Mesothelial cell of epicardium (in vitro differentiated cells): ENCODE measurements around the gene AHSG. TPM values are rescaled to one million over a fixed set of nuclear protein-coding genes. Genes with fewer than 3 reads are reported as not detected.

Source experiments
- DNase-seq, 2 experiments: peaks; one replicate each; pipeline ENCODE4 v3.0.0; 2021; ENCODE audit warnings: low spot score in 2 of 2; ENCODE audit not compliant: unreplicated experiment in 2 of 2
- H3K27ac Mint-ChIP-seq: 2 replicates; pipeline ENCODE4 v1.8.0; 2021; ENCODE audit warnings: mixed read lengths
- H3K27me3 Mint-ChIP-seq: 2 replicates; pipeline ENCODE4 v1.8.0; 2021; ENCODE audit warnings: low read depth, mixed read lengths
- H3K36me3 Mint-ChIP-seq: 2 replicates; pipeline ENCODE4 v1.8.0; 2021; ENCODE audit warnings: mixed read lengths
- H3K4me1 Mint-ChIP-seq: 2 replicates; pipeline ENCODE4 v1.8.0; 2021; ENCODE audit warnings: mixed read lengths
- H3K4me3 Mint-ChIP-seq: 2 replicates; pipeline ENCODE4 v1.8.0; 2021; ENCODE audit warnings: mild to moderate bottlenecking, moderate library complexity, mixed read lengths
- H3K9me3 Mint-ChIP-seq: 2 replicates; pipeline ENCODE4 v1.8.0; 2021; ENCODE audit warnings: mixed read lengths
- CTCF ChIP-seq: fragments of 200-600 bp; sonication (generic); IDR thresholded peaks from one replicate; pipeline ENCODE4 v1.5.0; 2021; ENCODE audit warnings: antibody characterized with exemption; ENCODE audit not compliant: unreplicated experiment
- total RNA-seq: library from RNA; stranded (reverse); gene quantifications from 3 replicates; pipeline ENCODE4 v1.2.1, GENCODE V29; 2021

AHSG gene
- total RNA-seq, 1 donor from 2014 or later, result not detected

DNA sequence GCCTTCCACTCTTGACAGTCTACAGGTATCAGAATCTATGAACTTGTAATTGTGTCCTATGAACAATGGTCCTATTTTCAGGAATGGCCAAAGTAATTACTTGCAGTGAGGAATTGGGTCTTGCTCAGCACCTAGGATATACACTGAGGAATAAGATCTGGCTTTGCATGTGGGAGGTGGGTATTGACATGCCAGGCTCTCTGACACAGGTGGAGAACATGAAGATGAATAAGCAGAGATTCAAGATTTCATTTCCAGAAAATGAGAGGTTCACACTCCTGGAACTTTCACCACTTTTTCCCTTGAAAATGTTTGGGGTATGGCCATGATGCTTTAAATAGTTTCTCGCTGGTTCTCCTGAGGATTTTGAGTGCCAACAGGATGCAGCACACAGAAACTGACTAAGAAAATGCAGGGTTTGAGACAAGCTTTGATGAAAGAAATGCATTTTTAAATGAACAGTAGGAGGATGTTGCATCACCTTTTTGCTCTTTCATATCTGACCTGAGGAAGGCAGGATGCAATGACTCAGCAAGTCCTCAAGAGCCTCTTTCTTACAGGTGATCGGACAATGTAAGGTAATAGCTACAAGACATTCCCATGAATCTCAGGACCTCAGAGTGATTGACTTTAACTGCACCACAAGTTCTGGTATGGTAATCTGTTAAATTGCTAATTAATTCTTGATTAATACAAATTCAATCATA is 56.7 kb downstream of the AHSG start:
- no peak for DNase-seq
- H3K4me1 Mint-ChIP-seq, result no peaks in the 10 kb centered on the region
- no peak for TF ChIP-seq CTCF
- H3K27me3 Mint-ChIP-seq, result peaks cover 28% of the 10 kb centered on the region
- H3K27ac Mint-ChIP-seq, result no peak overlapping the region
- no peak overlapping the region for H3K4me3 Mint-ChIP-seq
- no peaks in the 10 kb centered on the region for H3K36me3 Mint-ChIP-seq
- no peaks in the 10 kb centered on the region for H3K9me3 Mint-ChIP-seq

DNA sequence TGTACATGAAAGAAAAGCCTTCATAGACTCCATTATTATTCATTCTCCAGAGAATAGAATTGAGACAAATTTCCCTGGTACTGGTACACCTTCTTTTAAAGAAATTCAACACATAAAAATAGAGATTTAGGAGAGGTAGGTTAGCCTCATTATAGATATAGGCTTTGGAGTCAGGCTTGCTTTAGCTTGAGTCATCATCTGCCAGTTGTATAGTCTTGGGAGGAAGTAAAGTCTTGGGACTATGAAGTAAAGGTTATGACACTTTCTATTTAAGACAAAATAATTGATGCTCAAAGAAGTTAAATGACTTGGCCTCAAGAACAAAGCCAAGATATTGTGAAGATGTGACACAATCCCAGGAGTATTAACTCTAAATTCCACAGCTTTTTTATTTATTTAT is 57.3 kb downstream of the AHSG start:
- Mint-ChIP-seq H3K36me3 (no peaks in the 10 kb centered on the region), H3K4me3 (no peak overlapping the region), H3K9me3 (no peaks in the 10 kb centered on the region), H3K4me1 (no peaks in the 10 kb centered on the region), H3K27ac (no peak overlapping the region), H3K27me3 (peaks cover 33% of the 10 kb centered on the region)
- DNase-seq, result no peak
- no peak for TF ChIP-seq CTCF

Other genes with a start within 250 kb of the AHSG start
- 4.0 to 4.5 TPM (median 4.4 TPM) in 3 replicates for gene CRYGS, start 68.7 kb upstream of the AHSG start, total RNA-seq
- 12.2 to 14.5 TPM (median 12.4 TPM) in 3 replicates for gene TBCCD1, start 45.7 kb upstream of the AHSG start, total RNA-seq
- 52.1 to 55.2 TPM (median 55.2 TPM) in 3 replicates for gene DNAJB11, start 42.3 kb upstream of the AHSG start, total RNA-seq
- not detected in 3 replicates for gene FETUB, start 27.3 kb downstream of the AHSG start, total RNA-seq
- gene HRG, start 53.0 kb downstream of the AHSG start, total RNA-seq, result not detected in 3 replicates
- not detected in 3 replicates for gene KNG1, start 104.3 kb downstream of the AHSG start, total RNA-seq
- 527 to 559 TPM (median 548 TPM) in 3 replicates for gene EIF4A2, start 170.5 kb downstream of the AHSG start, total RNA-seq
- 32.9 to 36.0 TPM (median 33.2 TPM) in 3 replicates for gene RFC4, start 193.4 kb downstream of the AHSG start, total RNA-seq
- not detected in 3 replicates for gene ADIPOQ, start 229.7 kb downstream of the AHSG start, total RNA-seq